AG10803 (cell line): Measurements from ENCODE around the gene GALNT2.

ENCODE experiments used
- DNase-seq: peaks from one replicate; pipeline ENCODE4 v3.0.0; 2010; ENCODE audit warnings: low read depth
- H3K4me3 ChIP-seq: 2 replicates; pipeline ENCODE4 v1.5.1; 2011; ENCODE audit warnings: mild to moderate bottlenecking, low read length, control low read depth
- TF ChIP-seq, protein P1 (sequence below): conservative IDR thresholded peaks from 2 replicates; pipeline ENCODE4 v1.5.1; 2011; ENCODE audit warnings: mild to moderate bottlenecking, low read length, control low read depth, inconsistent platforms

The GALNT2 gene

DNA sequence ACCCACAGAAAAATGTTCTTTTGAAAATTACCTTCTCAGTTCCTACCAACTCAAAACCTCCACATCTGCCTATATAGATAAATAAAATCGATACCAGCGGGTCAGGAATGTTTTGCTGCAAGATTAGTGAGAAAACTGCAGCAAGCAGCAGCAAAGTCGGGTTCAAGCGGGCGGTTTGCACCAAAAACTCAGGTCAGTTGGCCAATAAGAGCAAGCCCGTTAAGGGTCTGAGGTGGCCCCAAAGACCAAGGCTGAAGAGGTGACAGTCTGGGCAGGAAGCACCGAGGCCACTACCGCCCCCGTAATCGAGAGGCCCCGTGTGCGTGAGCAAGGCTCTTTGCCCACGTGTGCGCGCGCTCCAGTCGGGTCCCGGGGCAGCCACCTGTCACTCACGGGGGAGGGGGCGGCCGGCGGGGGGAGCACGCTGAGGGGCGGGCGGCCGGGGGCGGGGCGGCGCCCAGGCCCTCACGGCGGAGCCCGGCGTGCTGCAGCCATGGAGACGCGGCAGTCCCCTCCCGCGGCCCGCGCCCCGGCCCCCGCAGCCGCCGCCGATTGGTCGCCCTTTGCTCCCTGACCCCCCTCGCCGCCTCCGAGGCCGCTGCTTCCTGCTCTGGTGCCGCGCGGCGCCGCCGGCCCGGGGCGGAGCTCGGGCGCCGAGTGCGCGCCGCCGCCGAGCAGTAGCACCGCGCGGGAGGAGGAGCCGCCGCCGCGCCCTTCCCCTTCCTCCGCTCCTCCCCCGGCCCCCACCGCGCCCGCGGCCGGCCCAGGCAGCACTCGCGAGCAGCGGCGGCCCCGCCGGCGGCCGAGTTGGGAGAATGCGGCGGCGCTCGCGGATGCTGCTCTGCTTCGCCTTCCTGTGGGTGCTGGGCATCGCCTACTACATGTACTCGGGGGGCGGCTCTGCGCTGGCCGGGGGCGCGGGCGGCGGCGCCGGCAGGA is at the start of gene GALNT2:
Gene GALNT2, plus strand, starts transcription at position 773 of the 939 bp plus-strand sequence. Its CDS starts 43 bp downstream, at position 816.
- TF ChIP-seq, protein P1, sequence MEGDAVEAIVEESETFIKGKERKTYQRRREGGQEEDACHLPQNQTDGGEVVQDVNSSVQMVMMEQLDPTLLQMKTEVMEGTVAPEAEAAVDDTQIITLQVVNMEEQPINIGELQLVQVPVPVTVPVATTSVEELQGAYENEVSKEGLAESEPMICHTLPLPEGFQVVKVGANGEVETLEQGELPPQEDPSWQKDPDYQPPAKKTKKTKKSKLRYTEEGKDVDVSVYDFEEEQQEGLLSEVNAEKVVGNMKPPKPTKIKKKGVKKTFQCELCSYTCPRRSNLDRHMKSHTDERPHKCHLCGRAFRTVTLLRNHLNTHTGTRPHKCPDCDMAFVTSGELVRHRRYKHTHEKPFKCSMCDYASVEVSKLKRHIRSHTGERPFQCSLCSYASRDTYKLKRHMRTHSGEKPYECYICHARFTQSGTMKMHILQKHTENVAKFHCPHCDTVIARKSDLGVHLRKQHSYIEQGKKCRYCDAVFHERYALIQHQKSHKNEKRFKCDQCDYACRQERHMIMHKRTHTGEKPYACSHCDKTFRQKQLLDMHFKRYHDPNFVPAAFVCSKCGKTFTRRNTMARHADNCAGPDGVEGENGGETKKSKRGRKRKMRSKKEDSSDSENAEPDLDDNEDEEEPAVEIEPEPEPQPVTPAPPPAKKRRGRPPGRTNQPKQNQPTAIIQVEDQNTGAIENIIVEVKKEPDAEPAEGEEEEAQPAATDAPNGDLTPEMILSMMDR = no peak
- peak; percentile 83 for DNase-seq
- peak within 1 kb of the TSS; percentile 87 for H3K4me3 ChIP-seq

DNA sequence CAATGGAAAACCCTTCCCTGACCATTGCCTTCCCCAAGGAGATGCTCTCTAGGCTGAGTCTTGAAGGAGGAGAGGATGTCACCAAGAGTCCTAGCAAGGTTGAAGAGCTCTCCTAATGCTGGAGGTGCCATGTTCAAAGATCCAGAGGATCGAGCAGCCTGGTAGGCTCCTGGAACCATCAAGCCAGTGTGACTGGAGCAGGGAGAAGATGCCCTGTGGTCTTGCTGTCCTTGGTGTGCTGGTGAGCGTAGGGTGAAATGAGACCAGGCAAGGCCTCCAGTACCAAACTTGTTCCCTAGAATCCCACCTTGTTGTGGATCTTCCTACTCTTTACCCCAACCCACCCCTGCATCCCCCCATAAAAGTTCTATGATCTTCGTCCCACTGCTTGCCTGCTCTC is 46.6 kb upstream of the GALNT2 start:
- TF ChIP-seq, protein P1 = no peak
- no peak for DNase-seq
- H3K4me3 ChIP-seq = no peak overlapping the region

DNA sequence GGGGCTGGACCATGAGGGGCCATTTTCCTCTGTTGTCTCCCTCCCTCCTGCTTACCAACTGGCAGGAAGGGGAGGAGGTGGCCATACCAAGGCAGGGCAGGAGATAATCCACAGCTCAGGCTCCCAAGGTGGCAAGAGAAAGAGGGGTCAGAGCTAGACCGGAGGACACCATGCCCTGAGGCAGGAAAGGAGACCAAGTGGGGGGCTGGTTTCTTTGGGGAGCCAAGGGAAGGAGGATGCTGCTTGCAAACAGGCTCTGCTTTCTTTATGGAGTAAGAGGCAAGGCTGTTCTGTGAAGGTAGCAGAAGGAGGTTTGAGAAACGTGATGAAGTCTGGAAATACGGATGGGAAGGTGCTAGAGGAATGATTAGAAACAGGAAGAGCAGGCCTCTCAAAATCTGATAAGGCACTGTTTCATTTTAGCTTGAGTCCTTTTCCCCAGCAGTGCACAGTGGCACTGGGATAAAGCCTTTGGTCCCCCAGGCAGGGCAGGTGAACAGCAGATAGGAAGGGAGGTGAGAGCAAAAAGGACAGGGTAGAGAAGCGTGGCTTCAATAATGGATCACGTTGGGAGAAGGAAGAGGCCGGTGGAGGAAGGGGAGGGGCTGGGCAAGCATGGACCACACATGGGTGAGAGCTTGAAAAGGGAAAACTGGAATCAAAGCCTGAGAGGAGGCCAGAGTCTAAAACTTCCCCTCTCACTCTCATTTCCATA is 44.2 kb upstream of the GALNT2 start:
- no peak for DNase-seq
- TF ChIP-seq, protein P1 = no peak
- H3K4me3 ChIP-seq = no peak overlapping the region

DNA sequence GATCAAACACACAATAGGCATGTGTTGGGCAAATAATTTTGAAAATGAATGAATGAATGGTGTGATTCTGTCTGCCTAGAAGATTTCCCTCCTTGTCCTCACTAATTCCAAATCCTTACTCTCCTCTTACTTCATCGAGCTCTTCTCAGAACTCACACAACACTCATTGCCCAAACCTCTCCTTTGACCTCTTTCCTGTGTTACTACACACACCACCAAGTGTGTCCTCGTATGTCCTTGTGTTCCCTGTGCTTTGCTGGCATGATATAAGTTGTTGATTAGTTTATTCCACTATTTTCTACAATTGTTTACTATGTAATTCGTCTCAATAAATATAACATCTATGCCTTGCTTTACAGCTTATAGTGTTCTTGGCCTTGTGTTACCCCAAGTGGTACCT is 41.4 kb upstream of the GALNT2 start:
- DNase-seq = no peak
- no peak overlapping the region for H3K4me3 ChIP-seq
- TF ChIP-seq, protein P1 = no peak

DNA sequence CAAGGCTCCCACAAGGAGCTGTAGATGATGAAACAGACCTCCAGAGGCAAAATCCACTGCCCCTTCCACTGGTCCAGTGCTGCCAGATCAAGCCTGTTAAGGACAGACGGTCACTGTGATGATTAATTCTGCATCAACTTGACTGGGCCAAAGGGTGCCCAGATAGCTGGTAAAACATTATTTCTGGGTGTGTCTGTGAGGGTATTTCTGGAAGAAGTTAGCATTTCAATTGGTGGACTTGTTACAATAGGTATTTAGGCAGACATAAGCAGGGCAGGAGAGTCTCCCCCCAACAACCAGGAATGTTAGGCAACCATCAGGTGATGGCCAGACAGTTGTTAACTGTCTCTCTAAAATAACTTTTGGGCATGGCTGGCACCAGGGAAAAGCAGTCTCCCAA is 40.9 kb upstream of the GALNT2 start:
- no peak for DNase-seq
- TF ChIP-seq, protein P1 = no peak
- H3K4me3 ChIP-seq = no peak overlapping the region

DNA sequence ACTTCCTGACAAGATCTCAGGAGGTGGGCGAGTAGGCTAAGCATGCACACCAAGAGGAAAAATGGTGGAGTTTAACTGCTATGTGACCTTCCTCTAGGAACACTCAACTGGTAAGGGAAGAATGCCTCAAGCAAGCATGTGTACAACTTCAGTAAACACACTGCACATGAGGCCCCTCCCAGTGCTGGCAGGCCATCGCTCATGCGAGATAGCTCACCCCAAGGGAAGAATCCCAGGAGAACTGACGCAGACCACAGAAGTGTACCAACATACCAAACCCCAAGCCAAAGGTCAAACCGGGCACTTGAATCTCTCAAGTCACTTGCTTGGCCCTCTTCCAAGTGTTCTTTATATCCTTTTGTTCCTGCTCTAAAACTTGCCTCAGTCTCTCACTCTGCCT is 40.5 kb upstream of the GALNT2 start:
- TF ChIP-seq, protein P1 = no peak
- no peak overlapping the region for H3K4me3 ChIP-seq
- no peak for DNase-seq
